HG03342 (cell line): ENCODE results near the gene ZNF496.
"Not testable (repeated sequence)": the region's sequence is repeated elsewhere in the genome, so short reads cannot be mapped to it uniquely, and the experiment has no call there.

ENCODE experiments used
- ATAC-seq: cut with Tn5 transposase; IDR thresholded peaks from one replicate; pipeline ENCODE4 v1.9.1; 2021; ENCODE audit warnings: mild to moderate bottlenecking, moderate library complexity; ENCODE audit not compliant: unreplicated experiment

The ZNF496 gene

DNA sequence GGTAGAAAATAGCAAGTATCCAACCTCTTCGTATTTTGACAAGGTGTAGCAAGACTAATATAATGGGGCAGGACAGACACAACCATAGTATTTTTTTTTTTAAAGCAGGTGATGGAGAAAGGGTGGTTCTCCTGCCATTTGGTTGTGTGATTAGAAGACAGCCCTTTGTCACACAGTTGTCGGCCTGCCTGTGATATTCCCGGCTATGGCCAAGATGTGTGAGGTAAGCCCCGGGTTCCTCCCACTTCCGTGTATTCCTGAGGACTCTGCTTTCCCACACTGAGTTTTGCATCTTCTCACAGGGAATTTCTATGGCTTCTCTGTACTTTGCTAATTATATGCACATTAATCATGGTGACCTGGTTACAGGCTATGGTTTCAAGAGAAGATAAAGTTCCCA, 35.9 kb downstream of the ZNF496 start:
- ATAC-seq = no peak

DNA sequence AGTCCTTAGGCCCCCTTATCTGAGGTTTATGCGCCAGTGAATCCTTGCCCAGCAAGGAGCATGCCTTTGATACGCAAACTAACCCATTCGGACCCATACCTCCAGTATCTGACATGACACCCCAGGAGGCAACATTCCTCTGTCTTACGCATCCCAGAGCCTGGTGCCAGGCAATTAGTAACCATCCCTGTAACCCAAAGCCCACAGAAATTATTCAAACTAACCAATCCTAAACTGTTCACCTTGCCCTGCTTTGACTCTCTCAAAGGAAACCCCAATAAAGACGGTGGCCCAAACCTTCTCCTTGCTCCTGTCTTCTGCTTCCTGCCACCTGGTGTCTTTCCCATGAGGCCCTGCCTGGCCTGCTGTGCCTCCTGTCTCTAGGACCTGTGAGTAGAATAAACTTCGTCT, 36.4 kb downstream of the ZNF496 start:
- ATAC-seq = no peak

DNA sequence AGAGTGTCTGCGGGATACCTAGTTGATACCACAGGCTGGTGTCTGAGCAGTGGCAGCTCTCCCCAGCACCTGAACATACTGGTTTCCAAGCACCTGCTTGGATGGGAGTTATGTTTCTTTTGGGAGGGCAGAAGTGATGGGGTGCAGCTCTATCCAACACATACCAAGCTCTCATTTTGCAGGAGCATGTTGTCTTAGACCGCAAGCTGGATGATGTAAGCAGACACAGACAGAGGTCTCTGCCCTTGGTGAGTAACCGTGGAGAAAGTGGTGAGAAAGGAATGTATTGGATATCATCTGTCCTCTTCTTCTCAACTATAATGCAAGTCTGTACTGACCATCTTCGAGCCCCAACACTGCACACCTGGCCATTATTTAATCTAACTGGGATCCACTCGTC, 37.4 kb downstream of the ZNF496 start:
- no peak for ATAC-seq

DNA sequence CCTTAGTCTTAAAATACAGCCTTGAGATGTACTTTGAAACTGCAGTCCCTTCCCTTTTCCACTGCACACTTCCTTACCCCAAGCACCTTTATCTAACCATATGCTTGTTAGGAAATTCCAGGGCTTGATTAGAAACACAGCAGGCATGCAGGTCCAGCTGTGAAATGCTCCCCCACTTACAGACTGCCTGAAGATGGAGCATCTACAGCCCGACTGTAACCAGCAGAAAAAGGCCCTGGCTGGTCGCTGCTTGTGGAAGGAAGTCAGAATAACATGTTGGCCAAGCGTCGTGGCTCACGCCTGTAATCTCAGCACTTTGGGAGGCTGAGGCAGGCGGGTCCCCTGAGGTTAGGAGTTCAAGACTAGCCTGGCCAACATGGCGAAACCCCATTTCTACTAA, 38.6 kb downstream of the ZNF496 start:
- ATAC-seq = no peak

DNA sequence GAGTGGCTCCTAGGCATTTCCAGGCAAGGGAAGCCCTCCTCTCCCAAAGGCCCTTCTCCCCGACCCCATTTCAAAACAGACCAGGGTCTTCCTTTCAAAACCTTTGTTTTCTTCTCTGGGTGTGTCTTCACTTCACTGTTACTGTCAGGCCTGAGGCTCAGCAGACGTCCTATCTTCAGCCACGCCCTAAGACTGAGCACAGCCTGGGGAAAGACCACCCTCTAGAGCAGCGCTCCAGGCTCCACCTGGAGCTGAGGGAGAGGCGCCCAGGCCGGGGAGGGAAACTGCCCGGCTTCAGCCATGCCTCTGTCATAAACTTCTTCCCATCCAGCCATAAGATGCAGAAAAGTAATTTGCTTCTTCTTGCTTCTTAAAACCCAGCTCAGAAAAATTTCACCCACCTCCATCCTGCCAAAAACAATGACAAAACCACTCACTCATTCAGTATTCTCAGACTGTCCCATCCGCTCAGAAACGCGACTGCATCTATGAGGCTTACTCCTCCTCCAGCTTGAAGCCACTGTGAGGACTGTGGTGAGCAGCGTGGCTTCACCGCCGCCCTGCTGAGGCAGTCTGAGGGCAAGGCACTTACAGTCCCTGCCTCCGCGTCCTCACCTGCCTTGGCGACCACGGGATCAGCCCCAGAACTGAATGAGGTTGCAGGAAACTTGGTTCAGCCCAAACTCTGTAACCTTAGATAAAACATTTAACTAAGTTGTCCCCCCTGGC, 39.7 kb downstream of the ZNF496 start:
- no peak for ATAC-seq

DNA sequence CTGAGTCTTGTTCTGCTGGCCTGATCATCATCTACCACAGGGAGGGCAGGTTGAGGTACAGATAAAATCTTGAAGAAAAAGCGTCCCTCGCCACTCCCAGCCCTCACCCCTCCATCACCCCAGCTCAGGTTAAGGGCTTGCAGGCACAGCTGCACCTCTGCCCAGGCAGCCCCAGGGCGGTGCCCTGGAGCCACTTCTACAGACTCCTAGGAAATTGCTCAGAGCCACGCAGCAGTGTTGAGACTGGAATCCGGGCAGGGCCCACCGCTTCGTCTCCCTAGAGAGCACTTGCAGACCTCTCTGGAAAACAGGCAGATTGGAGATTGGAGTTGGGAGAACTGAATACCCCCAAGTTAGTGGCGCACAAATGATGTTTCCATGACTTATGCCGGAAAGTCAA, 40.5 kb downstream of the ZNF496 start:
- no peak for ATAC-seq

DNA sequence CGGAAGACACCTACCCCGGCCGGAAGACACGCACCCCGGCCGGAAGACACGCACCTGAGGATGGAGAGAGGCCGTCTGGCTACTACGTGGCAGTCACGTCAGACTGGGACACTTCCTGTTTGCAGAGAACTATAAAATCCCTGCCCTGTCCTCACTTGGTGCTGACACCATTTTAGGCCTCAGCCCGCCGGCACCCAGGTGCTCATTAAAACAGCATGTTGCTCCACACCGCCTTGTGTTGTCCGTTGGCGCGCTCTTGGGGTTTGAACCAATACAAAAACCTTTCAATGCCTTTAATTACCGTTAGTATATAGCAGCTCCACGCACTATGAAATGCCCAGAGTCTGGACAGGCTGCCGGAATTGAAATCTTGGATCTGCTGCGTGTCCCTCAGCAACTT, 41.1 kb downstream of the ZNF496 start:
- ATAC-seq = no peak

DNA sequence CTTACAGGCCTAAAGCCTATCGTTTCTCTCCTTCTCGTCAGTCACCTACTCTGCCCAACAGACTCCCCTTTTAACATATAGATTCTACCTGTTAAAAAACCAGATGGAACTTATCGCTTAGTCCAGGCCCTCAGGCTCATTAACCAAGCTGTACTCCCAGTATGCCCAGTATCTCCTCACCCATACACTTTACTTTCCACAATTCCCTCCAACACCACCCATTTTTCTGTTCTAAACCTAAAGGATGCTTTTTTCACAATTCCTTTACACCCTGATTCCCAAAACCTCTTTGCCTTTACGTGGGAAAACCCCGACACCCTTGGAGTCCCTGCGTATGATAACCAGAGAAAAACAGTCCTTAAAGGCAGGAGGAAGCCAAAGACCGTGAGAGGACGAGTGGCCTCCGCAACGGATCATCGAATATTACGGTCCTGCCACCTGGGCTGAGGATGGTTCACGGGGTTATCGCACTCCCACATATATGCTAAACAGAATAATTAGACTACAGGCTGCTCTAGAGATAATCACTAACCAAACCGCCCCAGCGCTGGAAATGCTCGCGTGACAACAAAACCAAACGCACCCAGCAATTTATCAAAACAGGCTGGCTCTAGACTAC, 42.3 kb downstream of the ZNF496 start:
- ATAC-seq = not testable (repeated sequence)

DNA sequence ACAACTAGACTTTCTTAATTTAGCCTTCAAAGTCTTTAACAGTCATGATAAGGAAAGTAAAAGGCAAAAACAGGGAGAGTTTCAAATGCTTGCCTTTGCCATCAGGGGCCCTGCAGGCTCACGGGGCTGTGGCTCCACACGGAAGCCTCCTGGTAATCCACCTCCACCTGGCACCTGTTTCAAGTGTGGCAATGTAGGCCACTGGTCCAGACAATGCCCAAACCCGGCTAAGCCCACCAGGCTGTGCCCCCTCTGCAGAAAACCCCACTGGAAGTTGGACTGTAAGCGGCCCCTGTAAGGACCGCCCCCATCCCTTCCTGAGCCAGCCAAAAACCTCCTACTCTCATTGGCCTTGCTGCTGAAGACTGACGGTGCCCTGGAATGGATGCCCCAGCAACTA, 43.3 kb downstream of the ZNF496 start:
- no peak for ATAC-seq

DNA sequence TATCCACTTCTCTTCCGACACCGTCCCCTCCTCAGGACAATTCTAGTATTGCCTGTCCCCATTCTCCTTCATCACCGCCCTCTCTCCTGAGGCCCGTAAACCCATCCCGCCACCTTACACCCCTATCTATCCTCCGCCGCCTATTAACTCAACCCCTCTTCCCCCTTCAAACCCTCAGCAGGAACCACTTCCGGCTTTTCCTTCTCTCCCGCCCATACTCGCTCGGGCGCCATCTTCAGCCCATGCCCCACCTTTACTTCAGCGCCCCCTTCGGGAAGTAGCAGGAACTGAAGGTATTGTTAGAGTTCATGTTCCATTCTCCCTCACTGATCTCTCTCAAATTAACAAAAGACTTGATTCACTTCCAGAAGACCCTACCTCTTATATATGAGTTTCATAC, 44.2 kb downstream of the ZNF496 start:
- no peak for ATAC-seq

DNA sequence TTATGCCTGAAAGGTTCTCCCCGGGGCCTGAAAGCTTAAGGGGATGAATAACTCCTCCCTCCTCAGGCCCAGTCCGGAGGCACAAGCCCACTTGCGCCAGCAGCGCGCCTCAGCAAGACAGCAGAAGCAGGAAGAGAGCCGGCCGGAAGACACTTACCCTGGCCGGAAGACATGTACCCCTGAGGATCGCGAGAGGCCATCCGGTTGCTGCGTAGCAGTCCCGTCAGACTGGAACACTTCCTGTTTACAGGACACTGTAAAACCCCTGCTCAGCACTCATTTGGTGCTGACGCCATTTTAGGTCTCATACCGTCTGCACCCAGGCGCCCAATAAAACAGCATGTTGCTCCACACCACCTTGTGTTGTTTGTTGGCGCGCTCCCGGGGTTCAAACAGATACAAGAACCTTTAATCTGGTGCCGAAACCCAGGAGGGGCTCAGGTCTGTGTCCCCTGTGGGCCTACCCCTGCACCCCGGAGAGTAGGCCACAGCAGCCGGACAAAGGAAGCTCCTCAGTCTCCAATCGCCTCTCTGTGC, 45.5 kb downstream of the ZNF496 start:
- no peak for ATAC-seq

DNA sequence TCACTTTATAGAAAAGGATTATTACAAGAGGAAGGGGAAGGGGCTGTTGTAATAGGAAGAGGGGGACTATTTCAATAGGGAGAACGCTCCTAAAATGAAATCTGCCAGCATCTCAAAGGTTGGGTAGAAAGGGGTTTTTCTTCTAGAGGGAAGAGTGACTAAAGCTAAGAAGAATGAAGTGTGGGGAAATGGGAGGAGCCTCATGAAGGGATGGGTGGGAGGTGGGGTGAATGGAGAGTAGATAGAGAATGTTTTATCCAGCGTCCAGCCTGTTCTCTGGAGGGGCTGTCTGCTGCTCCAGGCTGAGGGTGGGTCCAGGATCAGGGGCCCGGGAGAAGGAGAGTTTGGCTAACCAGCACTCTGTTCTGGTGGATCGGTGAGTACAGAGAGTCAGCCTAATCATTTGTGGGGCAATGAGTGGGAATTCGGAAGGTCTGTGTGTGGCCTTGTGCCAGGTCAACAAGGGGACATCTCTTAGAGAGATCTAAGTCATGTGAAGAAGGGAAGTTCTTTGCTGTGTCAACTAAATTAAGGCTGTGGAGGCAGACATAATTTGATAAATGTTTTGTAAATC, 50.6 kb downstream of the ZNF496 start:
- no peak for ATAC-seq

DNA sequence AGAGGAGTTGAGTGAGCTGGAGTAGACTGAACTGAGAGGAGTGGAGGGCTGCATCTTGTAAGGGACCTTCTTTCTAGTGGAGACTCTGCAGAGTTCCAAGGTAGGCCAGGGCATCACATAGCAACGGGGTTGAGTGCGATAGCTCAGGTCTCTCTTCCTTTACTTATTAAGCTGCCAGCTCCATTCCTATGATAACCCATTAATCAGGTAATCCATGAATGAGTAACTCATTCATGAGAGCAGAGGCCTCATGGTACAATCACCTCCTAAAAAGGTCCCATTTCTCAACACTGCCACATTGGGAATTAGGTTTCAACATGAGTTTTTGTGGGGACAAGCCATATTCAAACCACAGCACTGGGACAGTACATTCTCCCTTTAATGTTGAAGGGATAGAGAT, 54.5 kb downstream of the ZNF496 start:
- no peak for ATAC-seq

DNA sequence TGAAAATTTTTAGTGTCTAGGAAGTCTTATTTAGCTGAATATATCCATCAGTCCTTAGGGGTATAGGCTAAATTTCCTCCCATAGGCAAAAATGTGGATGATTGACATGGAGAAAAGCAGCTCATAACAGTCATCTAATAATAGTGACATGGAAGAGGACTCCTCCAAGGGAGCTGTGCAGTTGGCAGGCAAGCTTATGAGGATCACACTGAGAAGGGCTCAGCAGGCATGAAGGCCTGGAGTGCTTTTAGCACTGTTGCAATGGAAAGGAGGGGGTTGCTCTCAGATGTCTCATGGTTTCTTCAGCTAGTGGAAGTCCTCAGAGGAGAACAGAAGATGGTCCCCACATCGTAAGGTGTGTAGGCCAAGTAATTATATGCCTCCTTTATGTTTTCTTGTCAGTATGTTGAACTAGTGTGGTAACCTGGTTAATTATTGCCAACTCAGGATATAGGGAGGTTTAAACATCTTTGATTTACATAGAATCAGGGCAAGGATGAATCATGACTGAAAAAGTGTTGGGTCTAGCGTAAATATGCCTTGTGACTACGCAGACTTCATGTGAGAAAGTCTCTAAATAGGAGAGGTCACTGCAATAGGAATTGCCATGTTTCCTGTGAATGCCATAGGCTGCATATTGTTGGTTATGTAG, 56.9 kb downstream of the ZNF496 start:
- no peak for ATAC-seq

DNA sequence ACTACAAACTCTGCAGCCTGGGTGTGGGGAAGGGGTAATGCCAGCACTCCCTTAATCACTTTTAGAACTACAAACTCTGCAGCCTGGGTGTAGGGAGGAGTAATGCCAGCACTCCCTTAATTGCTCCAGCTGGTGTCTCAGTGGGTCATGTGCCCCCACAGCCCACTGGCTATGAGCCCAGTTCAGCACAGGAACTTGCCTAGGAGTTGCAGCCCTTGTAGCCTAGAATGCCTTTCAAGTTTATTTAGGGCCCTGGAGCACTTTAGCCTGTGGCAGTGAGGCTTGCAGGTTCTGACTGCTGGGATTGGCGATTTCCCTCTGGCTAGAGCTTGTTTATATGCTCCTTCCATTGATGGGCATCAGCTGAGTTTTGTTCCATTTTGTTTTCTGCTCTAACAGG, 58.7 kb downstream of the ZNF496 start:
- no peak for ATAC-seq

DNA sequence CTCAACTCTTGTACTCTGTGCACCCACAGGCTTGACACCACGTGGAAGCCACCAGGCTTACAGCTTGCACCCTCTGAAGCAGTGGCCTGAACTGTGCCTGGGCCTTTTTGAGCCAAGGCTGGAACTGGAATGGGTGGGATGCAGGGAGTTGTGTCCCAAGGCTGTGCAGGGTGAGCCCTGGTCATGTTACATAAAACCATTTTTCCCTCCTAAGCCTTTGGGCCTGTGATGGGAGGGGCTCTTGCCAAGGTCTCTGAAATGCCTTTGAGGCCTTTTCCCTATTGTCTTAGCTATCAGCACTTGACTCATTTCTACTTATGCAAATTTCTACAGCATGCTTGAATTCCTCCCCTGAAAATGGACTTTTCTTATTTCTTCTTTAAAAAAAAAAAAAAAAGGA, 61.7 kb downstream of the ZNF496 start:
- no peak for ATAC-seq

DNA sequence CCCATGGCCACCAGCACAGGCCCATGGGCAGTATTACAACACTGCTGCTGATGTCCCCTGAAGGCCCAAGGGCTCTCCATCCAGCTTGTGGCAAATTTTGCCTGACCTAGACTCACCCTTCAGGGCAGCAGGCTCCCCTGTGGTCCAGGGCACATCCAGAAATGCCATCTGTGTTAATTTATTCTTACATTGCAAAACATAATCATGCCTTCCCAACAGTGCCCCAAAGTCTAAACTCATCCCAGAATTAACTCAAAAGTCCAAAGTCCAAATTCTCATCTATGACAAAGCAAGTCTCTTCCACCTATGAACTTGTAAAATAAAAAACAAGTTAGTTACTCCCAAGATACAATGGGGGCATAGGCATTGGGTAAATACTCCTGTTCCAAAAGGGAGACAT, 62.5 kb downstream of the ZNF496 start:
- ATAC-seq = no peak

DNA sequence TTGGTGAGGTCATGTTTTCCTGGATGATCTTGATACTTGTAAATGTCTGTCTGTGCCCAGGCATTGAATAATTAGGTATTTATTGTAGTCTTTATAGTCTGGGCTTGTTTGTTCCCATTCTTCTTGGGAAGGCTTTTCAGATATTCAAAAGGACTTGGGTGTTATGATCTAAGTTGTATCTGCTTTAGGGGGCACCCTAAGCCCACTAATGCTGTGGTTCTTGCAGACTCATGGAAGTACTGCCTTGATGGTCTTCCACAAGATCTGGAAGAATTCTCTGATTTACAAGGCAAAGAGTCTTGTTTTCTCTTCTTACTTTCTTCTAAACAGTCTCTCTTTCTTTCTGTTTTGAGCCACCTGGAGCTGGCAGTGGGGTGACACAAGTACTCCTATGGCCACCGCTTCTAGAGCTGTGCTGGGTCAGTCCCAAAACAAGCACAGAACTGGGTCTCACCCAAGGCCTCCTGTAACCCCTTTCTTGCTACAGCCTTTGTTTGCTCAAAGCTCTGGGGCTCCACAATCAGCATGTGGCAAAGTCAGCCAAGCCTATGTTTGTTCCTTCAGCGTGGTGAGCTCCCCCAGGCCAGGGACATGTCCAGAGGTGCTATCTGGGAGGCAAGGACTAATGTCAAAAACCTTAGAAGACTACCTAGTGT, 63.1 kb downstream of the ZNF496 start:
- no peak for ATAC-seq

DNA sequence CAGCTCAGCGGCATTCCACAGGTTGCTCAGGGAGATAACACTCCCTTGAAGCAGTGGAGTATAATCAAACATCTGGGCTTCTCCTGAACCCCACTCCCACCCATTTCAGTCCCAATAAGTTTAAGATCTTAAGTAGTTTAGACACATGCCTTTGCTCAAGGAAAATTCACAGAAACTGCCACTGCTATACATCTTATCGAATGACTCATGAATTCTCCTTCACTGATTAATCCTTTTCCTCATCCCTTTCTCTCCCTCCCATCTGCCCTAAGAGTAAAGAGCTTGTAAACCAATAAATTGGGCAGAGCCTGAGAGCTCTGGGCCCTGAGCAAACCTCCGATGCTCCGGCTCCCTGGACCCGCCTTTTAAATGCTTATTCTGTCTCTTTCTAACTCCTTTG, 65.6 kb downstream of the ZNF496 start:
- ATAC-seq = no peak

DNA sequence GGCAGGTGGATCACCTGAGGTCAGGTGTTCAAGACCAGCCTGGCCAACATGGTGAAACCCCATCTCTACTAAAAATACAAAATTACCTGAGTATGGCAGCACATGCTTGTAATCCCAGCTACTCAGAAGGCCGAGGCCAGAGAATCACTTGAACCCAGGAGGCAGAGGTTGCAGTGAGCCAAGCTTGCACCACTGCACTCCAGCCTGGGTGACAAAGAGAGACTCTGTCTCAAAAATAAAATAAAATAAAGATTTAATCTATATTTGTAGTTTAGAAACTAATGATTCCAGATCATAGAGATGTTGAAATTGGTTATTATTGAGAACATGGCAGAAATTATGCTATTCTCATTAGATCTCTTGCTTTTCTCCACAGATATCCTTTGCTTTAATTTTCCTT, 75.9 kb downstream of the ZNF496 start, which contains the start of gene VN1R5:
VN1R5 (plus strand) TSS at position 301 of the 400 bp plus-strand sequence.
- not testable (repeated sequence) for ATAC-seq

DNA sequence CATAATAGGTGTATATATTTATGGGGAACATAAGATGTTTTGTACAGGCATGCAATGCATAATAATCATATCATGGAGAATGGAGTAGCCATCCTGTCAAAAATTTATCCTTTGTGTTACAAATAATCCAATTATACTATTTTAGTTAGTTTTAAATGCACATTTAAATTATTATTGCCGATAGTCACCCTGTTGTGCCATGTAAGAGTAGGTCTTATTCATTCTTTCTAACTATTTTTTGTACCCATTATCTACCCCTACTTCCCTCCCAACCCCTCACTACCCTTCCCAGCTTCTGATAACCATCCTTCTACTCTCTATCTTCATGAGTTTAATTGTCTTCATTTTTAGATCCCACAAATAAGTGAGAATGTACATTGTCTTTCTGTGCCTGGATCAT, 84.1 kb downstream of the ZNF496 start:
- ATAC-seq = no peak
